GM23248 (cell line): Measurements from ENCODE around the gene CCDC18. TPM values are rescaled to one million over a fixed set of nuclear protein-coding genes. Genes with fewer than 3 reads are reported as not detected.

Experiments used
- DNase-seq: peaks from one replicate; pipeline ENCODE4 v3.0.0-alpha.2; 2015
- H2AFZ ChIP-seq: fragments of 200-600 bp; sonication (generic); 2 replicates; pipeline ENCODE4 v1.6.1; 2016; ENCODE audit warnings: antibody characterized with exemption
- H3F3A ChIP-seq: fragments of 200-600 bp; sonication (generic); 2 replicates; pipeline ENCODE4 v1.6.1; 2016; ENCODE audit warnings: mild to moderate bottlenecking, antibody characterized with exemption, mixed run types; ENCODE audit not compliant: insufficient read depth
- H3K27ac ChIP-seq: fragments of 200-600 bp; sonication (generic); 2 replicates; pipeline ENCODE4 v1.5.1; 2016; ENCODE audit warnings: mild to moderate bottlenecking
- H3K27me3 ChIP-seq: fragments of 200-600 bp; sonication (generic); replicated peaks from 2 replicates; pipeline ENCODE4 v1.6.1; 2016; ENCODE audit warnings: mild to moderate bottlenecking; ENCODE audit not compliant: insufficient read depth
- H3K36me3 ChIP-seq: fragments of 200-600 bp; sonication (generic); 2 replicates; pipeline ENCODE4 v1.6.1; 2016; ENCODE audit warnings: low read depth, mild to moderate bottlenecking
- H3K4me1 ChIP-seq: fragments of 200-600 bp; sonication (generic); 2 replicates; pipeline ENCODE4 v1.6.1; 2016; ENCODE audit warnings: mild to moderate bottlenecking; ENCODE audit not compliant: insufficient read depth
- H3K4me2 ChIP-seq: fragments of 200-600 bp; sonication (generic); one replicate; pipeline ENCODE4 v1.6.1; 2016; ENCODE audit warnings: mild to moderate bottlenecking; ENCODE audit not compliant: unreplicated experiment
- H3K4me3 ChIP-seq: fragments of 200-600 bp; sonication (generic); 2 replicates; pipeline ENCODE4 v1.5.1; 2016; ENCODE audit warnings: mild to moderate bottlenecking
- H3K79me2 ChIP-seq: fragments of 200-600 bp; sonication (generic); 2 replicates; pipeline ENCODE4 v1.6.1; 2016; ENCODE audit warnings: mild to moderate bottlenecking; ENCODE audit not compliant: insufficient read depth
- H3K9ac ChIP-seq: fragments of 200-600 bp; sonication (generic); 2 replicates; pipeline ENCODE4 v1.6.1; 2016; ENCODE audit warnings: mild to moderate bottlenecking
- H3K9me2 ChIP-seq: fragments of 200-600 bp; sonication (generic); 2 replicates; pipeline ENCODE4 v1.6.1; 2016; ENCODE audit warnings: mixed run types, mild to moderate bottlenecking, moderate library complexity; ENCODE audit not compliant: insufficient read depth
- H3K9me3 ChIP-seq: fragments of 200-600 bp; sonication (generic); one replicate; pipeline ENCODE4 v1.6.1; 2017; ENCODE audit warnings: low read depth
- H4K20me1 ChIP-seq: fragments of 200-600 bp; sonication (generic); 2 replicates; pipeline ENCODE4 v1.6.0; 2016; ENCODE audit not compliant: insufficient read depth
- EZH2 ChIP-seq: fragments of 200-600 bp; sonication (generic); IDR thresholded peaks from 2 replicates; pipeline ENCODE4 v1.6.1; 2018; ENCODE audit warnings: antibody characterized with exemption, mild to moderate bottlenecking; ENCODE audit not compliant: insufficient read depth, poor library complexity, severe bottlenecking
- EZH2phosphoT487 ChIP-seq: fragments of 200-600 bp; sonication (generic); IDR thresholded peaks from 2 replicates; pipeline ENCODE4 v1.6.1; 2018; ENCODE audit warnings: antibody characterized with exemption, moderate library complexity, mild to moderate bottlenecking, low read depth; ENCODE audit not compliant: insufficient read depth
- WGBS, 2 experiments: methylation state at CpG; one replicate each; pipeline ENCODE4 v1.1.6; 2015 to 2017; ENCODE audit warnings: low lambda C conversion rate in 2 of 2, low coverage in 1 of 2; ENCODE audit errors: missing lambda C conversion rate in 2 of 2; 5-methylcytosine and 5-hydroxymethylcytosine counted together
- in situ Hi-C: fragments of 300-500 bp; cut with MboI; formaldehyde crosslinking; loops from 2 replicates; pipeline ENCODE4 v1.15.0; 2020
- polyA plus RNA-seq: library from polyadenylated mRNA; unstranded; fragments of >200 nt; fragmentation: Nextera tagmentation; extraction: Ambion mirVana; gene quantifications from 2 replicates; pipeline ENCODE4 v1.2.1, GENCODE V29; 2016
- total RNA-seq: library from RNA; depleted of rRNA; stranded (reverse); fragments of >200 nt; shearing (Covaris generic); gene quantifications from 2 replicates; pipeline ENCODE4 v1.2.3, GENCODE V29; 2014

The CCDC18 gene
- total and polyA plus RNA-seq, 2 experiments from 2014 or later, result 5.7 to 7.8 TPM

- H3K9me3 ChIP-seq, result no peaks in the 10 kb centered on the region
- no peak overlapping the region for H3K9ac ChIP-seq
- no peak overlapping the region for H2AFZ ChIP-seq
- 47 to 53% methylated on average over 6 of the region's 6 CpGs for WGBS, 2 experiments
- in situ Hi-C loops, result no loop called here
- no peaks in the 10 kb centered on the region for H3K79me2 ChIP-seq
- no peaks in the 10 kb centered on the region for H4K20me1 ChIP-seq
- 0 out of 2 replicates have a peak, but pooled peaks cover 7% of the 10 kb centered on the region for H3K4me1 ChIP-seq
- no peak overlapping the region for H3K4me2 ChIP-seq
- no peak overlapping the region for H3K4me3 ChIP-seq
- peaks cover 5% of the 10 kb centered on the region; the same call in 1 of the 2 replicates for H3K36me3 ChIP-seq
- H3F3A ChIP-seq, result no peaks in the 10 kb centered on the region
- no peaks in the 10 kb centered on the region for H3K27me3 ChIP-seq
- peak; percentile 19 for DNase-seq
- no peaks in the 10 kb centered on the region for H3K9me2 ChIP-seq
- H3K27ac ChIP-seq, result no peak overlapping the region
- TF ChIP-seq EZH2, result no peak
- TF ChIP-seq EZH2phosphoT487, result no peak
Measured at GRCh38 chr1:93200086-93200620, 19.6 kb downstream of the CCDC18 start.

GRCh38 chr1:93200714-93201113 is 20.2 kb downstream of the CCDC18 start:
- no peak overlapping the region for H3K27ac ChIP-seq
- H3K79me2 ChIP-seq, result no peaks in the 10 kb centered on the region
- no peak overlapping the region for H3K9ac ChIP-seq
- no peaks in the 10 kb centered on the region for H3K27me3 ChIP-seq
- no peak overlapping the region for H2AFZ ChIP-seq
- no peaks in the 10 kb centered on the region for H4K20me1 ChIP-seq
- no peaks in the 10 kb centered on the region for H3K9me2 ChIP-seq
- TF ChIP-seq EZH2, result no peak
- TF ChIP-seq EZH2phosphoT487, result no peak
- no peak overlapping the region for H3K4me3 ChIP-seq
- H3K4me2 ChIP-seq, result no peak overlapping the region
- no peak for DNase-seq
- H3F3A ChIP-seq, result no peaks in the 10 kb centered on the region
- in situ Hi-C loops, result no loop called here
- WGBS, 2 experiments, result 82 to 85% methylated on average over 4 of the region's 4 CpGs
- H3K36me3 ChIP-seq, result peaks cover 5% of the 10 kb centered on the region; the same call in 1 of the 2 replicates
- H3K4me1 ChIP-seq, result 0 out of 2 replicates have a peak, but pooled peaks cover 7% of the 10 kb centered on the region
- H3K9me3 ChIP-seq, result no peaks in the 10 kb centered on the region

- TF ChIP-seq EZH2, result no peak
- no peak for TF ChIP-seq EZH2phosphoT487
- no peak overlapping the region for H3K4me3 ChIP-seq
- no peaks in the 10 kb centered on the region for H4K20me1 ChIP-seq
- no peaks in the 10 kb centered on the region for H3K27me3 ChIP-seq
- H3K9ac ChIP-seq, result no peak overlapping the region
- no peak overlapping the region for H3K27ac ChIP-seq
- peaks cover 16% of the 10 kb centered on the region for H3K36me3 ChIP-seq
- H3K9me2 ChIP-seq, result no peaks in the 10 kb centered on the region
- no peak for DNase-seq
- H3K79me2 ChIP-seq, result no peaks in the 10 kb centered on the region
- 96 to 98% methylated on average over 6 of the region's 6 CpGs for WGBS, 2 experiments
- H2AFZ ChIP-seq, result no peak overlapping the region
- in situ Hi-C loops, result no loop called here
- no peaks in the 10 kb centered on the region for H3K9me3 ChIP-seq
- no peaks in the 10 kb centered on the region for H3K4me1 ChIP-seq
- H3F3A ChIP-seq, result no peaks in the 10 kb centered on the region
- H3K4me2 ChIP-seq, result no peak overlapping the region
Measured at GRCh38 chr1:93205892-93206566, 25.5 kb downstream of the CCDC18 start.

GRCh38 chr1:93206567-93206954 is 26.0 kb downstream of the CCDC18 start:
- H3F3A ChIP-seq, result no peaks in the 10 kb centered on the region
- H3K4me2 ChIP-seq, result no peak overlapping the region
- peaks cover 16% of the 10 kb centered on the region for H3K36me3 ChIP-seq
- H3K9me3 ChIP-seq, result no peaks in the 10 kb centered on the region
- no peaks in the 10 kb centered on the region for H3K4me1 ChIP-seq
- H3K9me2 ChIP-seq, result no peaks in the 10 kb centered on the region
- H3K27ac ChIP-seq, result no peak overlapping the region
- no peak overlapping the region for H3K4me3 ChIP-seq
- H4K20me1 ChIP-seq, result no peaks in the 10 kb centered on the region
- no peak overlapping the region for H2AFZ ChIP-seq
- TF ChIP-seq EZH2 (no peak), EZH2phosphoT487 (no peak)
- H3K27me3 ChIP-seq, result no peaks in the 10 kb centered on the region
- in situ Hi-C loops, result no loop called here
- H3K79me2 ChIP-seq, result no peaks in the 10 kb centered on the region
- DNase-seq, result no peak
- no peak overlapping the region for H3K9ac ChIP-seq

- H2AFZ ChIP-seq, result no peak overlapping the region
- no peak for DNase-seq
- no peaks in the 10 kb centered on the region for H3K27me3 ChIP-seq
- H3K36me3 ChIP-seq, result peaks cover 11% of the 10 kb centered on the region; the same call in 1 of the 2 replicates
- no peak overlapping the region for H3K4me2 ChIP-seq
- H3K9ac ChIP-seq, result no peak overlapping the region
- WGBS, 2 experiments, result 97 to 98% methylated on average over 5 of the region's 5 CpGs
- H3K9me2 ChIP-seq, result no peaks in the 10 kb centered on the region
- no peak overlapping the region for H3K4me3 ChIP-seq
- H3K9me3 ChIP-seq, result no peaks in the 10 kb centered on the region
- H3K4me1 ChIP-seq, result no peaks in the 10 kb centered on the region
- TF ChIP-seq EZH2phosphoT487 (no peak), EZH2 (no peak)
- no peak overlapping the region for H3K27ac ChIP-seq
- H3K79me2 ChIP-seq, result no peaks in the 10 kb centered on the region
- no peaks in the 10 kb centered on the region for H4K20me1 ChIP-seq
- H3F3A ChIP-seq, result no peaks in the 10 kb centered on the region
- in situ Hi-C loops, result no loop called here
Measured at GRCh38 chr1:93207211-93207610, 26.7 kb downstream of the CCDC18 start.
